Tibial artery (tissue), 4 donors: ENCODE data around the gene PAK4.
"Not testable (repeated sequence)": the region's sequence is repeated elsewhere in the genome, so short reads cannot be mapped to it uniquely, and the experiment has no call there.

Source experiments
- DNase-seq, 2 donors: peaks; one replicate each; pipeline ENCODE4 v3.0.0-alpha.2; 2019
- H3K27ac ChIP-seq, 2 donors: fragments of 200-600 bp; sonication (generic) in 1 of 2; 1 replicate in 1 of 2; 2 replicates in 1 of 2; pipeline ENCODE4 v1.5.1; 2018 to 2019; ENCODE audit warnings: mild to moderate bottlenecking in 1 of 2
- H3K27me3 ChIP-seq, 2 donors: fragments of 200-600 bp; sonication (generic) in 1 of 2; one replicate each; pipeline versions ENCODE4 v1.5.1 to v1.6.0; 2016 to 2019
- H3K36me3 ChIP-seq, 3 donors: fragments of 200-600 bp; sonication (generic) in 2 of 3; one replicate each; pipeline ENCODE4 v1.5.1; 2016 to 2019; ENCODE audit warnings: mild to moderate bottlenecking in 2 of 3
- H3K4me1 ChIP-seq, 4 donors: fragments of 200-600 bp; sonication (generic) in 2 of 4; 1 replicate in 3 of 4; 2 replicates in 1 of 4; pipeline ENCODE4 v1.5.1; 2016 to 2019
- H3K4me3 ChIP-seq, 2 donors: fragments of 200-600 bp; sonication (generic) in 1 of 2; 1 replicate in 1 of 2; 2 replicates in 1 of 2; pipeline ENCODE4 v1.5.1; 2018 to 2019; ENCODE audit warnings: mild to moderate bottlenecking in 2 of 2
- H3K9me3 ChIP-seq, 3 donors: fragments of 200-600 bp; sonication (generic) in 1 of 3; one replicate each; pipeline ENCODE4 v1.5.1; 2016 to 2019
- intact Hi-C: fragments of 100-400 bp; cut with DNase I; formaldehyde crosslinking; loops from one replicate; pipeline ENCODE4 v1.15.0; 2023; ENCODE audit warnings: low total_unique reads
- TF ChIP-seq, protein P1 (sequence below), 2 experiments: fragments of 200-600 bp in 1 of 2; fragments of 450-650 bp in 1 of 2; IDR thresholded peaks; one replicate each; pipeline ENCODE4 v1.5.1; 2017 to 2019; ENCODE audit warnings: antibody characterized with exemption in 2 of 2, mild to moderate bottlenecking in 1 of 2, moderate library complexity in 1 of 2

Gene PAK4

DNA sequence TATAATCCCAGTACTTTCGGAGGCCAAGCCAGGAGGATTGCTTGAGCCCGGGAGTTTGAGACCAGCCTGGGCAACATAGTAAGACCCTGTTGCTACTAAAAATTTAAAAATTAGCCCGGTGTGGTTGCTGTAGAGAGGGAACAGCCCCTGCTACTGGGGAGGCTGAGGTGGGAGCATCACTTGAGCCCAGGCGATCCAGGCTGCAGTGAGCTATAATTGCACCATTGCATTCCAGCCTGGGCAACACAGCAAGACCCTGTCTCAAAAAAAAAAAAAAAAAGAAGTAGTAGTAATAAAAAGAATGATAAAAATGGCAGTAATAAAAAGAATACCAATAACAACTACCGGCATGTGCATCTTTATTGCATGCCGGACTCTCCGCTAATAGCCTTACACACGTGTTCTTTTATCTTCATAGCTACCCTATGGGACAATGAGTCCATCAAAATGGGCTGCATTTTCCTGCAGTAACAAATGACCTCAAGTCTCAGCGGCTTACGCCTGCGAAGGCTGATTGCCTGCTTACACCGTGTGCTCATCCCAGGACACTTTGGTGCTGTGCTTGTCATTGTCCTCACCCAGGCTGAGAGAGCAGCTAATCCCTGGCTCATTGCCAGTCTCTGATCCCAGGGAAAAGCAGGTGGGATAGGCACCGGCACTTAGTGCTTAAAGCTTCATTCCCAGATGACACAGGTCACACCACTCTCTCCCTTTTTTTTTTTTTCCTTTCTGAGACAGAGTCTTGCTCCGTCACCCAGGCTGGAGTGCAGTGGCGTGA, 92.8 kb downstream of the PAK4 start:
- TF ChIP-seq, protein P1, sequence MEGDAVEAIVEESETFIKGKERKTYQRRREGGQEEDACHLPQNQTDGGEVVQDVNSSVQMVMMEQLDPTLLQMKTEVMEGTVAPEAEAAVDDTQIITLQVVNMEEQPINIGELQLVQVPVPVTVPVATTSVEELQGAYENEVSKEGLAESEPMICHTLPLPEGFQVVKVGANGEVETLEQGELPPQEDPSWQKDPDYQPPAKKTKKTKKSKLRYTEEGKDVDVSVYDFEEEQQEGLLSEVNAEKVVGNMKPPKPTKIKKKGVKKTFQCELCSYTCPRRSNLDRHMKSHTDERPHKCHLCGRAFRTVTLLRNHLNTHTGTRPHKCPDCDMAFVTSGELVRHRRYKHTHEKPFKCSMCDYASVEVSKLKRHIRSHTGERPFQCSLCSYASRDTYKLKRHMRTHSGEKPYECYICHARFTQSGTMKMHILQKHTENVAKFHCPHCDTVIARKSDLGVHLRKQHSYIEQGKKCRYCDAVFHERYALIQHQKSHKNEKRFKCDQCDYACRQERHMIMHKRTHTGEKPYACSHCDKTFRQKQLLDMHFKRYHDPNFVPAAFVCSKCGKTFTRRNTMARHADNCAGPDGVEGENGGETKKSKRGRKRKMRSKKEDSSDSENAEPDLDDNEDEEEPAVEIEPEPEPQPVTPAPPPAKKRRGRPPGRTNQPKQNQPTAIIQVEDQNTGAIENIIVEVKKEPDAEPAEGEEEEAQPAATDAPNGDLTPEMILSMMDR (IDR thresholded peaks at IDR 0.05), result no peak
- no peaks in the 10 kb centered on the region for H3K36me3 ChIP-seq
- no peaks in the 10 kb centered on the region for H3K4me1 ChIP-seq
- H3K4me3 ChIP-seq, result no peak overlapping the region
- peaks cover 0 to 41% of the 10 kb centered on the region in 2 donors for H3K27me3 ChIP-seq
- intact Hi-C loops, result no loop called here
- H3K9me3 ChIP-seq, result peaks cover 0 to 18% (median 15%) of the 10 kb centered on the region in 3 donors
- DNase-seq, result no peak
- H3K27ac ChIP-seq, result no peak overlapping the region

DNA sequence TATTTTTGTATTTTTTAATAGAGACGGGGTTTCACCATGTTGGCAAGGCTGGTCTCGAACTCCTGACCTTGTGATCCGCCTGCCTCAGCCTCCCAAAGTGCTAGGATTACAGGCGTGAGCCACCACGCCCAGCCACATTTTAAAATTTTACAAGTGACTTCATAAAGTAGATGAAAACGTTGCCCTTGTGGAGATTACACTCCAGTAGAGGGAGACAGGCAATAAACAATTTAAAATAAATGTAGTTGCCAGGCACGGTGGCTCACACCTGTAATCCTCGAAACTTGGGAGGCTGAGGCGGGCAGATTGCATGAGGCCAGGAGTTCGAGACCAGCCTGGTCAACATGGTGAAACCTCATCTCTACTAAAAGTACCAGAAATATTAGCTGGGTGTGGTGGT, 93.5 kb downstream of the PAK4 start:
- peaks cover 0 to 46% of the 10 kb centered on the region in 2 donors for H3K27me3 ChIP-seq
- H3K4me3 ChIP-seq, H3K27ac ChIP-seq, DNase-seq, H3K36me3 ChIP-seq, H3K4me1 ChIP-seq, intact Hi-C loops: not testable (repeated sequence)
- peaks cover 0 to 18% (median 15%) of the 10 kb centered on the region in 3 donors for H3K9me3 ChIP-seq

DNA sequence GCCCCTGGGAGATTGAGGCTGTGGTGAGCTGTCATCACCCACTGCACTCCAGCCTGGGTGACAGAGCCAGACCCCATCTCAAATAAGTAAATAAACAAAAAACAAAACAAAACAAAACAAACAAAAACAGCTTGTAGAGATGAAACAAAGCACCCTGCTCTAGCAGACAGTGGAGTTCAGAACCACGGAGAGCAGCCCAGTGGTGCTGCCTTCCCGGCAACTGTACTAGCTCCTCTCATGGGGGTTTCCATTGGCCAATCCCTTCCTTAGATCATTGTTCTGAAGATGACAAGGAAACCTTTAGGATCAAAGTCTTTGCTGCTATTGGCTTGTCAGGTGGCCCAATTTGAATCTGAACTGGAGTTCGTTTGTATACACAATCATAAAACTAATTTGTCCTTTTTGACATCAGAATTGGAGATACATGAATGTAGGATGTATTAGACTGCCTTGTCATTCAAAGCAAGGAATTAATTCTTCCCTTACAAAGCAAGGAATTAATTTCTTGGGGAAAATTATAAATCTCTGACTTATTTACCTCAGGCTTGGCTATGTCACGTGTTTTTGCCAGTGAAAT, 98.2 kb downstream of the PAK4 start:
- intact Hi-C loops, result no loop called here
- DNase-seq, result no peak
- no peaks in the 10 kb centered on the region for H3K36me3 ChIP-seq

DNA sequence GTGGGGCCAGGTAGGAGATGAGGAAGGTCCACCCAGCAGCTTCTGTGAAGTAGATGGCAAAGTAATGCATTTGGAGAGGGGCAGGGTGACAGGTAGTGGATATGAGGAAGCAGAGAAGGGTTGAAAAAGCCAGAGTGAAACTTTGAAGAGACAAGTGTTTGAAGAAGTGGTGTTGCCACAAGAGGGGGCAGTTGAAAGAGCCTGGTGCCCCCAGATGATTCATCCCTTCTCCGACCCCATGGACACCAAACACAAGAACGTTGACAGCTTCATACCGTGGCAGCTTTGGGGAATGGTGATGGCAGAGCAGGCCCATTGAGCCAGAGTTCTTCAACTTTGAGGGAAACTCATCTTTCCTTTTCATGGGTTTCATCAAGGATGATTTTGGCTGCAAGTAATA, 99.3 kb downstream of the PAK4 start:
- intact Hi-C loops, result no loop called here
- TF ChIP-seq, protein P1 (IDR thresholded peaks at IDR 0.05), result no peak
- no peak overlapping the region for H3K4me3 ChIP-seq
- no peaks in the 10 kb centered on the region for H3K4me1 ChIP-seq
- no peaks in the 10 kb centered on the region for H3K36me3 ChIP-seq
- no peak overlapping the region for H3K27ac ChIP-seq
- peaks cover 0 to 28% of the 10 kb centered on the region in 2 donors for H3K27me3 ChIP-seq
- no peak for DNase-seq
- no peaks in the 10 kb centered on the region for H3K9me3 ChIP-seq

More for the DNA sequence above, 98.2 kb downstream of the PAK4 start:
- Histone ChIP-seq H3K4me1 (no peaks in the 10 kb centered on the region), H3K27me3 (peaks cover 0 to 32% of the 10 kb centered on the region in 2 donors), H3K9me3 (no peaks in the 10 kb centered on the region), H3K4me3 (no peak overlapping the region), H3K27ac (no peak overlapping the region)
- TF ChIP-seq, protein P1 (IDR thresholded peaks at IDR 0.05), result no peak
